Amniotic stem cell (primary cell): ENCODE results near the gene LYSMD1.

Experiments
- DNase-seq: peaks from one replicate; lab custom pipeline; 2025; lab: John Stamatoyannopoulos, UW

LYSMD1 gene

GRCh38 chr1:151137789-151138188 is 27.9 kb downstream of the LYSMD1 start:
- DNase-seq = no peak

DNA sequence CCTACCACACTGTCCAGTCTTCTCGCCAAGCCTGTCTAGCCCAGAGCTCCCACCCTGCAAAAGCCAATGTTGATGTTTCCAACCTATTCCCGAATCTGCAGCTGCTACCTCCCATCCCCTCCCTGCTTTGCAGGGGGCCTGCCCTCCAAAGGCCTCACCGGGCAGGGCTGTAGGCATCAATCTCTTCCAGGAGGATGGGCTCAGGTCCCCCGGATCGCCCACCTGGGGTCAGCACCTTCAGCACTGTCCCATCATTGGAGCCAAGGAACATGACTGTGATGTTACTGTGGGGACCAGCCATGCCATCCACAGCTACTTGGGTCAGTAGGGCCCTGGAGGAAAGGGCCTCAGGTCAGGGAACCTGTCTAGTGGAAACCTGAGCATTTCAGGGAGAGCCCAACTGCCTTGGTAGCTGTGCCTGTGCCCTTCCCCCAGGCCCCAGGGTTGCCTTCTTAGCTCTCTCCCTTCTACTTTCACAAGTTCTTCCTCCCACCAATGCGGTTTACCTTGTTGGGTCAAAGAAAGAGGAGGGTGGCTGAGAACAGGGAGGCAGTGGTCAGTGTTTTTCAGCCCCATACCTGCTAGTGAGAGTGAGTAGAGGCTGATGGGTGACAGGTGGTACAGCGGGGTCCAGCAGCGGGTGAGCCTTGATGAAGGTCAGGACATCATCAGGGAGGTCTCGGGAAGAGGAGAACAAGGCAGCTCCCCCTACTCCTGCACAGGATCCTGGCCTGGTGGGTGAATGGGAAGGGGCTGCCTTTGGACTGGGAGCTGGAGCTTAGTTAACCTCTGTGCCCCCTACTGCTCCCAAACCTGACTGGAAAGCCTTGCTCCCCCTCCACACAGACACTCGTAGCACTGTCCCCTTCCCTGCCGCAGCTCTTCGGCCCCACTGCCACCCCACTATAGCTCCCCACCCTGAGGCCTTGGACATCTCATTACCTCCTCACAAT is 30.0 kb downstream of the LYSMD1 start:
- DNase-seq = no peak

DNA sequence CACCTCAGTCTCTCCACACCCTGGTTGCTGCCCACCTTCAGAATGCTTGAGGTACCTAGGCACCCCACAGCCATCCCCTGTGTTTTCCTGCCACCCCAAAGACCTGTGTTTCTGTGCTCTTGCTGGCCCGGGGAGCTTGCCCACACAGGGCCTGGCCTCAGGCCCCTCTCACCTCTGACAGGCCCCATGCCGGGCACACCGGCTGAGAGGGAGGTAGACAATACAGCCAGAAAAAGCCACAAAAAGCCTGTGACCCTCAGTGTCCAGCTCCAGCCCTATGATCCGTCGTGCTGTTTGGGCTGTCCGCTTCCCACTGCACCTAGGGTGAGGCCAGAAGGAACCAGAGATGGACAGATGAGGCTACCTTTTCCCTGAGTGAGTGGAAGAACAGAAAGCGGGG is 30.7 kb downstream of the LYSMD1 start:
- no peak for DNase-seq

- no peak for DNase-seq
Observed at GRCh38 chr1:151134396-151134795, 31.3 kb downstream of the LYSMD1 start.

GRCh38 chr1:151133018-151133806 is 32.5 kb downstream of the LYSMD1 start:
- no peak for DNase-seq

DNA sequence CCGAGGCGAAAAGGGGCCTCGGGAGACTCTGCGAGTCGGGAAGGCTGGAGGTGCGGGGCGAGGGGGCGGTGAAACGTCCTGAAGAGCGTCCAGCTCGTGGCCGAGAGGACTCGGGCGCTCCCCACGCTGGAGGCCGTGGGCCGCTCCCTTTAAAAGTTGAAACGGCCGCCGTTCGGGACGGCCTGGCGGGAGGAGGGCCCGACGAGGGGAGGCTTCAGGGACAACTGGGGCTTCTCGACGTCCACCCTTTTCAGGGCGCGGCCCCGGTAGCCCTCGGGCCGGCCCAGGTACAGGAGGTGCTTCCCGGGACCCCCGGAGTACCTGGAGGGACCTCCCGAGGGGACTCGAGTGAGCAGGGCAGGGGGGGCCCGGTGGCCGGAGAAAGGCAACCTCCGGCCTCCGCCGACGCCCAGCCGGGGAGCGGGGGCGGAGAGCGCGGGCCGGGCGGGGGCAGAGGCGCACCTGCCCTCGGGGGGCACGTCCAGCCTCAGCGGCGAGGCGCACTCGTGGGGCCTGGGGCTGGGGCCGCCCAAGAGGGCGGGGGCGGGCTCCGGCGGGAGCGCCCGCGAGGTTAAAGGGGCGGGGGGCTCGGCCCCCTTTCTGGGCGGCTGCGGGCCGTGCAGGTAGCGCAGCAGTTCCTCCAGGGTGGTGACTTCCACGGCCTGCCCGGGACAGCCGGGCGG is 33.2 kb downstream of the LYSMD1 start:
- DNase-seq = no peak

GRCh38 chr1:151131701-151132334 is 33.9 kb downstream of the LYSMD1 start:
- DNase-seq = no peak

- DNase-seq = no peak
Observed at GRCh38 chr1:151130987-151131586, 34.6 kb downstream of the LYSMD1 start.

DNA sequence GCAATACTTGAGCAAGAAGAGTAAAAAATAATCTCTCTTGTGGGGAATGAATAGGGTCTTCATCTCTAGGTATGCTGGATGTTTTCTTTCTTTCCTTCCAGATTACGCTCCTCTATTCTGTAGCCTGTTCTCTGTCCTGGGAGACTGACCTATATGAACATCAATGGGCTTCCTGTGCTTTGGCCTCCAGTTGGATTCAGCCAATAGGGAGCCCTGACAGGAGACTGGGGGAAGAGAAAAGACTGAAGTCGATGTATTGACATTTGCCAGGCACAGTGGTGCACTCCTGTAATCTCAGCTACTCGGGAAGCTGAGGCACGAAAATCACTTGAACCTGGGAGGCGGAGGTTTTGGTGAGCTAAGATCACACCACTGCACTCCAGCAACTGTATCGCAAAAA is 36.9 kb downstream of the LYSMD1 start:
- DNase-seq = no peak

- no peak for DNase-seq
Observed at GRCh38 chr1:151124763-151125403, 40.8 kb downstream of the LYSMD1 start.

DNA sequence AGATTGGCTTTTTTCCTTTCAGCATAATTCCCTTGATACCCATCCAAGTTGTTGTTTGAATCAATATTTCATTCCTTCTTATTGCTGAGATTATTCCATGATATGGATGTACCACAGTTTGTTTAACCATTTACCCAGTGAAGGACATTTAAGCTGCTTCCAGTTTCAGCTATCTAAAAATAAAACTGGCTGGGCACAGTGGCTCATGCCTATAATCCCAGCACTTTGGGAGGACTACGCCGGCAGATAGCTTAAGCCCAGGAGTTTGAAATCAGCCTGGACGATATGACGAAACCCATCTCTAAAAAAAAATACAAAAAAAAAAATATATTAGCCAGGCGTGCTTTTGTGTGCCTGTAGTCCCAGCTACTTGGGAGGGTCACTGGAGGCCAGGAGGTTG is 51.8 kb downstream of the LYSMD1 start:
- DNase-seq = no peak
